ENCODE results near the gene EHD1.
"Not testable (repeated sequence)": the region's sequence is repeated elsewhere in the genome, so short reads cannot be mapped to it uniquely, and the experiment has no call there.

Gene EHD1

DNA sequence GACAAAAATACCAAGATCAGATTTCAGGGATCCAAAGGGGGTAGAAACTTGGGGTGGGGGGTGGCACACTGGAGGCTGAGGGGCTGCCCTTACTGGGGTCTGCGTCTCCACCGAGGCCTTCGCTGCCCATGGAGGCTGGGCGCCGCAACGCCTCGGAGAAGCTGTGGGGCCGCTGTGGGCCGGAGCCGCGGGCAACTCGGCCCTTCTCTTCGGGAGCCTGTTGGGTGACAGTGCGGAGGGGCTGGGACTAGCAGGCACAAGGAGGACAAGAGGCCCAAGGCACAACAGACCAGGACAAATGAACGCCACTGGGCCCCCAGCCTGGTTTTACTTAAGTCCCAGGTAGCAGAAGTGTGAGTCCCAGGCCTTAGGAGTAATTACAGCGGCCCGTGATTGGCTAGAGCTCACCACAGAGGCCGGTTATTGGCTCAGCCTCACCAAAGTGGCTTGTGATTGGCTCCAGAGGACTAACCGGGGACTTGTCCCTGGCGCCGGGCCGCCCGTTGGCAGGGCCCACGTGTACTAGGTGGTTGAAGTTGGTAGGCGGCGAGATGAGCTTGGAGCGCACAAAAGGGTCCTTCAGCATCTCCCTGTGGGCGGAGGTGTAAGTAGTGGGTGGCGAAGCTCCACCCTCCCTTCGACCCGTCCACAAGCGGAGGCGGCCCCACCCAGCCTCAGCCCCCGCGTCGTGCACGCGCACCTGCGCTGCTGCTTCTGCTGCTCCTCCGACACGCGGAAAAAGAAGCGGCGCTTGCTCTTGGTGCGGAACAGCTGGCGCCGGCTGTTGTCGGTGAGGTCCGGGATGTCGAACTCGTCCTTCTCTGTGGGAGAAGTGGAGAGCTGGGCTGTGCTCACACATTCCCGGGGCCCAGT, 51.6 kb downstream of the EHD1 start:
- DNase-seq (ENCODE audit: low spot score), result no peak

DNA sequence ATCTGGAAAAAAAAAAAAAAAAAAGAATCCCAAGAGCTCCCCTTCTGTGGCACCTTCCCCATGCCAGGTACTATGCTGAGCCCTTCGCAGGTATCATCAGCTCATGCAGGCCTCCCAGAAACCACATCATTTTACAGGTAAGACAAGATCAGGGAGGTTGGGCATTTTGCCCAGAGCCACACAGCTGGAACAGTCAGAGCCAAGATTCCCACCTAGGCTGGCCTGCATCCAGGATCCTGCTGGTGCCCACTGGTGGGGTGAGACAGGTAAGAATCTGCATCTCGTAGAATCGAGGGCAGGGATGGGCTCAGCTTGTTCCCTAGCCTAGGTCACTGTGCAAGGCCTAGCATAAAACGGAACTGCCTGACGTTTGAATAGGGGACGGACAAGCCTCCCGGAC, 52.4 kb downstream of the EHD1 start:
- DNase-seq (ENCODE audit: low spot score), result no peak

- no peak for DNase-seq (ENCODE audit: low spot score)
These were observed 54.8 kb downstream of the EHD1 start for GRCh38 chr11:64823568-64824119.

DNA sequence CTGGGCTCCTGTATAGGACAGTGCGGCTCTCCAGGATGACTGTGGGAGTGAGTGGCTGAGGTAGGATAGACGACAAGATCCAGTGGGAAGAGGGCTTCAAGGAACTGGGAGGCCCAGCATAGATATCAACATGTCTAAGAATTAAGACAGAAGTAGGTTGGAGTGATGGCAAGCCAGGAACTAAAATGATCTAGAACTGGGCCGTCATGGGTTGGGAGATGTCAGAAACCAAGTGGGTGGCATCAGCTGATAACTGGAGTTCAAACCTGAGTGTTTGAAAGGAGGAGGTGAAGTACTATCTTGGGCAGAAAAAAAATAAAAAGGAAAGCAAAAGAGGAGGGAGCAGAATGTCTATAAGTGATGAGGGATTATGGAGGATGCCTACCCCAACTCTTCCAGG, 60.9 kb downstream of the EHD1 start:
- DNase-seq (ENCODE audit: low spot score), result no peak

- DNase-seq (ENCODE audit: low spot score), result not testable (repeated sequence)
These were observed 63.0 kb downstream of the EHD1 start for GRCh38 chr11:64815433-64815832.

DNA sequence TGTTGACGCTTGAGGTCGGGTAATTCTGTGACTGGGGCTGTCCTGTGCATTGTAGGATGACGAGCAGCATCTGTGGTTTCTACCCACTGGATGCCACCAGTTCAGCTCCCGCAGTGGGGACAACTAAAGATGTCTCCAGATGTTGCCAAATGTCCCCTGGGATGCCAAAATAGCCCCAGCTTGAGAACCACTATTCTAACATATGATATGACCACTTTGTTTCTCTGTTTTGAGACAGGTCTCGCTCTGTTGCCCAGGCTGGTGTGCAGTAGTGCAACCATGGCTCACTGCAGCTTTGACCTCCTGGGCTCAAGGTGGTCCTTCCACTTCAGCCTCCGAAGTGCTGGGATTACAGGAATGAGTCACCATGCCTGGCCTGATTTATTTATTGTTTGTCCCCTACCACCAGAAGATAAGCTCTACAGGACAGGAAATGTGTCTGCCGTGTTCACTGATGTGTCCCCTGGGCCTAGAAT, 63.7 kb downstream of the EHD1 start:
- DNase-seq (ENCODE audit: low spot score), result no peak

GRCh38 chr11:64813826-64814225, 64.6 kb downstream of the EHD1 start:
- DNase-seq (ENCODE audit: low spot score), result no peak

DNA sequence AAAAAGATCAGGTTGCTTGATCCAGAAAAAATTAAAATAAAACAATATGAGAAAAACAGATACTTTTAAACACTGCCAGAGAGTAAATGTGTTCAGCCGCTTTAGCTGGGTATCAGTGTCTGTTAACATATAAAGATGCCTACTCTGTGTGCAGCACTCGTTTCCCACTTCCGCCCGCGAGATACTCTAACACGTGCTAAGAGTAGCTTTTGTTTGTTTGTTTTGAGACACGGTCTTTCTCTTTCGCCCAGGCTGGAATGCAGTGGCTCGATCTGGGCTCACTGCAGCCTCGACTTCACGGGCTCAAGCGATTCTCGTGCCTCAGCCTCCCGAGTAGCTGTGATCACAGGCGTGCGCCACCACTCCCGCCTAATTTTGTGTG, 67.5 kb downstream of the EHD1 start:
- no peak for DNase-seq (ENCODE audit: low spot score)

DNA sequence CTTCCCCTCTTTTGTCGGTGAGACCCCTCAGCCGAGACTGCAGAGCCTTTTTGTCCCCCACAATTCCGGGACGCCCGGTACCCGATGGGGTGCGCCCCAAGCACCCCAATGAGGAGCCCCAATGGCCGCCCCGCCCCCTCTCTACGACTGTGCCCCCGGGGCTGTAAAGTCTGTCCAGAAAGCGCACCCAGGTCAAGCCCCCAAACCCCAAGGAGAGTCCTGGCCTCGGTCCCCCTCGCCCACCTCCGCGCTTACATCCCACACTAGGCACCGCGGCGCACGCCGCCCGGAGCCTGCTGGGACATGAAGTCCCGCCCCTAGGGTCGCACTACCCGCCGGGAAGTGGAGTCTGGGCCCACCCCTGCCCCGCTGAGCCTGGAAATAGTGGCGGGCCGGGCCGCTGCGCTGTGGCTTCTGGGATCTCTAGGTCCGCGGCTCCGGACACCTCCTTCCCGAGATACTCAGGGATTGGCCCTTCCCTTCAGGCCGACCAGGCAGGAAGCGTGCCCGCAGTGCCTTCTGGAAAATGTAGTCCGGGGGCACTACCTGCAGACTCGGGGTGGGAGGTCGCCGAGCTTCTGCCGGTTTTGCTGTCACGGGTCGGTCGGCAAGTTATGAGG, 68.0 kb downstream of the EHD1 start, which contains the start of gene MEN1:
MEN1 (minus strand) TSS at position 281 of the 620 bp plus-strand sequence. CDS start 442 bp downstream, outside the sequence.
- peak; percentile 97 for DNase-seq (ENCODE audit: low spot score)

- peak; percentile 70 for DNase-seq (ENCODE audit: low spot score)
These were observed 68.6 kb downstream of the EHD1 start for GRCh38 chr11:64809781-64810241.

- no peak for DNase-seq (ENCODE audit: low spot score)
These were observed 72.9 kb downstream of the EHD1 start for GRCh38 chr11:64805481-64805880.

DNA sequence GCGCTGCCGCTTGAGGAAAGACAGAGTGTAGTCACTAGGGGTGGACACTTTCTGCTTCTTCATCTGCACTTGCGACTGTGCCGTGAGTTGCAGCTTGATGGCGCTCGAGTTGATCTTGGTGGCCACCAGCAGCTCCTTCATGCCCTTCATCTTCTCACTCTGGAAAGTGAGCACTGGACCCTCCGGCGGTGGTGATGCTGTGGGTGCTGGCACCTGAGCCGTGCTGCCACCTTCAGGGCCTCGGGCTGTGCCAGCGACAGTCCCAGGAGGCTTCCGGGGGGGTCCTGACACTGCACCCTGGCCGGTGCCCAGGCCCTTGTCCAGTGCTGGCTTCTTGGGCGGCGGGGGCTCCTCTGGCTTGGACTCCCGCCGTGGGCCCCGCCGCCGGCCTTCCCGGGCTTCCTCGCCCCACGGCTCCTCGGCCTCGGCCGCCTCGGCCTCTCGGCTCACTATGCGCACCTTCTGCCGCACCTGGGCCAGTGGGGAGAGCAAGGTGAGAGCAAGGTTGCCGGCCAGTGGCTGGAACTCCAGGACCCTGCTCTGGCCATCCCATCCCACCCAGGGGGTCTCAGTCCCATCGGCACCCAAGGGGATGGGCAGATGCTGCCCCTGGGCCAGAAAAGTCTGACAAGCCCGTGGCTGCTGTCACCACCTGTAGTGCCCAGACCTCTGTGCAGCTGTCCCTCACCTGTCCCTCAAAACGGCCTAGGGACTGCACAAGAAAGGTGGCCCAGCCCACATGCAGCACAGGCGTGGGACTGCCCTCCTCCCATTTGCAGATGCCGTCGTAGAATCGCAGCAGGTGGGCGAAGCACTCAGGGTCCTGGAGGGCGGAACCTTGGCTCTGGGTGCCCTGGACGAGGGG, 73.8 kb downstream of the EHD1 start:
- no peak for DNase-seq (ENCODE audit: low spot score)

GRCh38 chr11:64803846-64804345, 74.5 kb downstream of the EHD1 start:
- no peak for DNase-seq (ENCODE audit: low spot score)

- DNase-seq (ENCODE audit: low spot score), result peak; percentile 88
These were observed 75.1 kb downstream of the EHD1 start, which contains the start of gene MAP4K2 for GRCh38 chr11:64803158-64803845. Gene MAP4K2 (minus strand): TSS chr11:64803214. CDS start chr11:64803149, 65 bp downstream.

- DNase-seq (ENCODE audit: low spot score), result no peak
These were observed 75.9 kb downstream of the EHD1 start for GRCh38 chr11:64802370-64803157.

All from ecto neural progenitor cell (in vitro differentiated cells).